ENCODE results near the gene STX8.
A peak's percentile ranks its signal among the peaks of the same experiment; 100 is the strongest.

STX8 gene

DNA sequence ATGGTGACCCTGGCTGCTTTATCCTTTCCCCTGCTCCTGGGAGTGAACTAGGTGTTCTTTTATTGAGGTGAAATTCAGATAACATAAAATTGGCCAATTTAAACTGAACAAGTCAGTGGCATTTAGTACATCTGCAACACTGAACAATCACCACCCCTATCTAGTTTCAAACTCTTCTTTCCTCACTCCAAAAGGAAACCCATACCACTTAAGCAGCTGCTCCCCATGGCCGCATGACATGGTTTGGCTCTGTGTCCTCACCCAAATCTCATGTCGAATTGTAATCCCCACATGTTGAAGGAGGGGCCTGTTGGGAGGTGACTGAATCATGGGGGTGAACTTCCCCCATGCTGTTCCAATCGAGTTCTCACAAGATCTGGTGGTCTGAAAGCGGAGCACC lies 154.1 kb downstream of the STX8 start:
- TF ChIP-seq, protein P1, sequence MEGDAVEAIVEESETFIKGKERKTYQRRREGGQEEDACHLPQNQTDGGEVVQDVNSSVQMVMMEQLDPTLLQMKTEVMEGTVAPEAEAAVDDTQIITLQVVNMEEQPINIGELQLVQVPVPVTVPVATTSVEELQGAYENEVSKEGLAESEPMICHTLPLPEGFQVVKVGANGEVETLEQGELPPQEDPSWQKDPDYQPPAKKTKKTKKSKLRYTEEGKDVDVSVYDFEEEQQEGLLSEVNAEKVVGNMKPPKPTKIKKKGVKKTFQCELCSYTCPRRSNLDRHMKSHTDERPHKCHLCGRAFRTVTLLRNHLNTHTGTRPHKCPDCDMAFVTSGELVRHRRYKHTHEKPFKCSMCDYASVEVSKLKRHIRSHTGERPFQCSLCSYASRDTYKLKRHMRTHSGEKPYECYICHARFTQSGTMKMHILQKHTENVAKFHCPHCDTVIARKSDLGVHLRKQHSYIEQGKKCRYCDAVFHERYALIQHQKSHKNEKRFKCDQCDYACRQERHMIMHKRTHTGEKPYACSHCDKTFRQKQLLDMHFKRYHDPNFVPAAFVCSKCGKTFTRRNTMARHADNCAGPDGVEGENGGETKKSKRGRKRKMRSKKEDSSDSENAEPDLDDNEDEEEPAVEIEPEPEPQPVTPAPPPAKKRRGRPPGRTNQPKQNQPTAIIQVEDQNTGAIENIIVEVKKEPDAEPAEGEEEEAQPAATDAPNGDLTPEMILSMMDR (conservative IDR thresholded peaks at IDR 0.05; ENCODE audit: low read length): no peak
- DNase-seq (ENCODE audit: low read depth): no peak
- H3K4me3 ChIP-seq (ENCODE audit: low read length): no peak overlapping the region

DNA sequence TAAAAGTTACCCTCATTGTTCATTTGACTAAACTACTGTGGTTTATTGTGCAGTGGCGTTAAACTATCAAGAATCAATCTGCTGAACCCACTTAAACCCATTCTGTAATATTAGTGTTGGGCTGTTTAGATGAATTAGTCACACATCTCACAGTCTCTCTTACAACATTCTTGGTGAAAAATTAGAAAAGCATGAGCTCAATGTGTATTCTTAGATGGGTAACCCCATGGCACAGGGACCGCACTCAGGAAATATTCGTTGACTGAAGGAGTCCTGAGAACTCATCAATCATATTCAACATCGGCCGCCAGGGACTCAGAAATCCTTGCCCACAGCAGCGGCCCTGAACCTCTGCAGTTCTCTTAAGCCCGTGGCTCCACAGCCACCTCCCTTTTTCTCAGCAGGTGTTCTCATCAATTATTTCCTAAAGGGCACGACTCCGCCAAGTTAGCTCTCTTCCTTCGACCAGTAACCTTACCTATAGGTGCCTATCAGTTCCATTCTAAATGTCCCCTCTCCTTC lies 155.6 kb downstream of the STX8 start:
- no peak overlapping the region for H3K4me3 ChIP-seq (ENCODE audit: low read length)
- TF ChIP-seq, protein P1 (conservative IDR thresholded peaks at IDR 0.05; ENCODE audit: low read length): no peak
- DNase-seq (ENCODE audit: low read depth): no peak

DNA sequence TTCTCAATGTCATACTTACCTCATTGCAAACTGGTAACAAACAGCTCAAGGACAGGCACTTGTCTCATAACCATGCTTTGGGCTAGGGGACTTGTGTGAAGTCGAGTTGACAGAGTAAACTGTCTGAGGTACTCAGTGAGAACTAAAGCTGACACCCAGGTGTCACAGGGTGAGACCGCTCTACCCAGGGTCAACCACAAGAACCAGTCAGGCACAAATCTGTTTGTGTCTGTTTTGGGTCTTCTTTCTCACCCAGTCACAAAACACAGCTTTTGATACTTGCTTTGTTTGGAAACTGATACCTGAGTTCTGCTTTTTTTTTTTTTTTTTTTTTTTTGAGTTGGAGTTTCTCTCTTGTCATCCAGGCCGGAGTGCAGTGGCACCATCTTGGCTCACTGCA lies 161.1 kb downstream of the STX8 start:
- no peak overlapping the region for H3K4me3 ChIP-seq (ENCODE audit: low read length)
- TF ChIP-seq, protein P1 (conservative IDR thresholded peaks at IDR 0.05; ENCODE audit: low read length): no peak
- no peak for DNase-seq (ENCODE audit: low read depth)

DNA sequence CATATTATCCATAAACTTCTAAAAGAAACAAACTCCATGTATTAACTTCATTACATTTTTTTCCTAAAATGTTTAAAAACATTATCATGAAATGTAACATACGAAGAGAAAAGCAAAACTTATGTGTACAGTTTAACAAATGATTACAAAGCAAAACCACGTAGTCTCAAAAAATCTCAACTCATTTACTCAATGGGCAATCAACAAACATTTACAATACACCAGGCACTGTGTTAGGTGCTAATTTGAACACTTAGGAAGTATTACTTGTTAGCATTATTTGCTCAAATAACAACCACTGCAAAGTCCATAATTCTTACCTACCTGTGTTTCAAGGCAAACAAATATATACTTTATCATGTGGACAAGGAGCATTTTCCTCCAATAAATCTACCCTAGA lies 164.9 kb downstream of the STX8 start:
- no peak overlapping the region for H3K4me3 ChIP-seq (ENCODE audit: low read length)
- no peak for DNase-seq (ENCODE audit: low read depth)
- TF ChIP-seq, protein P1 (conservative IDR thresholded peaks at IDR 0.05; ENCODE audit: low read length): no peak

DNA sequence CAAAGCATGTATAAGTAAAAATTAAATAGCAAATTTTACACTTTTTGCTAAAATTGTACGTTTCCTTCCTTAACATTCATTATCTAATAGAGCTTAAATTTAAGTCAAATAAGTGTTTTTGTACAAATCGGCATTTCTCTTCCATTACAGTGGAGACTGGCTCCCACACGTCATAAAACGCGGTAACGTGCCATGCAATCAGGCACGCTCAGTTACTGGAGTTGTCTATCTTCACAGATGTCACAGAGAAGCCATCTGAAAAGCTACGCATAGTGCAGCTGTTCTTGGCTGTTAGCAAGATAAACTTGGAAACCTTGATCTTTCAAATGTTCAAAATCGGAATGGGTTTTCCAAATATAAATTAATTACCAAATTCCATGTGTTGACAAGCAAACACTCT lies 165.3 kb downstream of the STX8 start:
- H3K4me3 ChIP-seq (ENCODE audit: low read length): no peak overlapping the region
- TF ChIP-seq, protein P1 (conservative IDR thresholded peaks at IDR 0.05; ENCODE audit: low read length): no peak
- no peak for DNase-seq (ENCODE audit: low read depth)

DNA sequence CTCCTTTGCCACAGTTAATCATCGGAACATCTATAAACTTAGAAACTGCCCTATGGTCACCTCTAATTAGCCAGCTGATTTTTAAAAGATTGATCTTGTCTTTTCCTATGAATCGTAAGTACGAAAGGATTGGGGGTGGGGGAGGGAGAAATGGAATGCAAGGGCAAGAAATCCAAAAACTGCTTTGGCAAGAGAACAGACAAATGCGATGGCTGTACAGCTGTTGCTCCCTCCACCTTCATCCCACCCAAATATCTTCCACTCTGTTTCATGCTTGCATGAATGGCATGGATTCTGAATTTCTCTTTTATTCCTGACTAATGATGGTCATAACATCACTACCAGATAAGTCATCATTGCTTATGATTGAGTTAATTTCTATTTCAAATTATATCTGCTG lies 165.7 kb downstream of the STX8 start:
- DNase-seq (ENCODE audit: low read depth): no peak
- no peak overlapping the region for H3K4me3 ChIP-seq (ENCODE audit: low read length)
- TF ChIP-seq, protein P1 (conservative IDR thresholded peaks at IDR 0.05; ENCODE audit: low read length): no peak

DNA sequence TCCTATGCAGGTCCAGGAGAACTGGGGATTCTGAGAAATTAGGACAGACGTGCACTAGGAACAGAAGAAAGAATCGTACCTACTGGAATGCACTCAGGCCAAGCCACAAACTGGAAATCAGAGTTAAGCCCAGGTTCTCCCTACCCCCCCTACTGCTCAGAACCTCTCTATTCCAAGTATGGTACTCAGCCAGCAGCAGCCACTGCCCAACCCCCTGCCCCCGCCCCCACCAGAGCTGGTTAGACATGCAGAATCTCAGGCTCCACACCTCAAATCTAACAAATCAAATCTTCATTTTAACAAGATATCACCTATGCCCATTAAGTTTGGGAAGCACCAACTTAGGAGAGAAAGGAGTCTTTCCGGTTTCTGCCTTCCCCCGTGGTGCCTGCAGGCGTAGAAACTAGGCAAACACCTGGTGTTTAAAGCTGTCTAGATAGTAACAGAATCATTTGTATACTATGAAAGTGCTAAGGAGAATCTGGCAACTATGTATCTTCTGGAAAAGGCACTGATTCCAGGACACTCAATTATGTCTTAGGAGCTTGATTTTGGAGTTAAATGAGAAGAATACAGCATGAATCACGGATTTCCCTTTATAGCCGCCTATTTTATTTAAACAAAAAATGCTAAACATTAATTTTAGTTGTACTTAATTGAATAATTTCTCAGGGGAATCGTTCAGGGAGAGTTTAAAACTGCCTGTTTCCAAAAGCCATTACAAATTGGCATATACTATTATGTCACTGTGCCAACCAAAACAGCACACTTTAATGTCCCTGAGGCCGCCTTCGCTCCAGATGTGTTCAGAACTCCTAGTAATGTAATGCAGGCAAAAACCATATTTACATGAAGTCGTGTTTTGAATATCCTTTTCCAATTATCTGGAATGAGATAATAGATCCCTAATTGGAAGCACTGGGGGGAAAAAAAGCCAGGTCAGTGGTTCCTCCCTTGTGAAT lies 166.5 kb downstream of the STX8 start:
- H3K4me3 ChIP-seq (ENCODE audit: low read length): no peak overlapping the region
- TF ChIP-seq, protein P1 (conservative IDR thresholded peaks at IDR 0.05; ENCODE audit: low read length): no peak
- peak; percentile 22 for DNase-seq (ENCODE audit: low read depth)
